COR-L47 (cell line): ENCODE data around the gene TIAL1.
"Not testable (repeated sequence)": the region's sequence is repeated elsewhere in the genome, so short reads cannot be mapped to it uniquely, and the experiment has no call there.

Source experiments
- DNase-seq: peaks from one replicate; lab custom pipeline; 2025; lab: John Stamatoyannopoulos, UW

TIAL1 gene

GRCh38 chr10:119549247-119549999 is 47.3 kb downstream of the TIAL1 start:
- no peak for DNase-seq

DNA sequence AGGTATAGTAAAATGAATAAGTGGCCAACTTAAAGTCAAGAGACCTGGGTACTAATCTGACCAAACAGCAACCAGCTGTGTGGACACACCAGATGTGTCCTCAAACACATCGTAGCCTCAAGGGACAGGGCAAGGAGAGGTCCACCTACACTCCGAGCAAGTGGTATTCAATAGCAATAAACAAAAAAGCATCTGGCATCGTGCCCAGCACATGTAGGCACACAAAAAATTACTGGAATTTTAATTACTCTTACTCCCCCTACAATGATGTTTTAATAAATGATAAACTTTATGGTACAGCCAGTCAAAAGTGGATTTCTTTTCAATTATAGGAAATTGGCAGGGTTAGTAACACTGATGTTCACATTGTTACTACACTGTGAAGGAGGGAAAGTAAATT is 50.8 kb downstream of the TIAL1 start:
- no peak for DNase-seq

DNA sequence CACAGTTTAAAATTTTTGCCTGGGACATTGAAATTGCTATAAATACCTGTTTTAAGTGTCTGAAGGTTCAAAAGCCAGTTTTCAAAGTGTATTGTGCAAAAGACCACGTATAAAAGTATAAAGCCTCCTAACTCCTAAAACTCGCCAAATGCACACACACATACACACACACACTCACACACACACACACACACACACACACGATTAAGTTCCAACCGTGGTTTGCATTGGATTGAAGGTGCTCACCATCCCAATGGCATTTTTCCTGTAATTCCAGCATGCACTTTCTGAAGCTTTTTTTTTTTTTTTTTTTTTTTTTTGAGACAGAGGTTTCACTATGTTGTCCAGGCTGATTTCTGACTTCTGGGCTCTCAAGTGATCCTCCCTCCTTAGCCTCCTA is 51.5 kb downstream of the TIAL1 start:
- no peak for DNase-seq

DNA sequence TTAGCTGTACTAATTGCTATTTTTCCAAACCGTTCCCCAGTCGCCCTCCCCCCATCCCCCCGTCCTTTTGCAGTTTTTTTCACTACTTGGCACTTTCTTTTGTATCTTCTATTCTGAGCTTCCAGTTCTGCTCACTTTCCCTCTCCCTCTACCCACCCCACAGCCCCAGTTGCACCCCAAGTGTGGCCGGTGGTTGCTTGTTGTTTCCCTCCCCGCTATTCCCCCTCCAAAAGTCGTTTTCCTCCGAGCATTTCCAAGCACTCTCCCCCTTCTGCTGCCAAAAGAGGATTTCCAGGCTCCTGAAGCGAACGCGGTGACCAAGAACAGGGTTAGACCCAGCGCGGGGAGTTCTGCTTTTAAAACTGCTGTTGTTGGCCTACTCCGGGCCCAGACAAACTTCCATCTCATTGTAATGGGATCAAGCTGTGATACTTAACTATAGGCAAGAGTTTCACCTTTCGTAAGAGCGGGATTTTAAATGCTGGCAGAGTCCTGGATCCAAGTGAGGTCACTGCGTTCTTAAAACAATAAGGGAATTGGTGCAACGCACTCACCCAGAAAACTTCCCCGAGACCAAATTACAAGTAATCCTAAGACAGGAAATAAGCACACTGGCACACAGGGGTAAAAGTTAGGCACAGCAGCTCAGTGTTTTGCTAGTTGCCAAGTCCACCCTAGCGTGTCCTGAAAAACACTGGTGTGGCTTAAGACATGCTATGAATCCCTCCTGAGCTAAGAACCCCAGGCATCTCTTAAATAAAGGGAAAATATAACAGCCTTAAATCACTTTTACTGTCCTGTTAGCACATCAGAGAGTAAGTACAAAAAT is 52.7 kb downstream of the TIAL1 start:
- no peak for DNase-seq

GRCh38 chr10:119542988-119543813 is 53.6 kb downstream of the TIAL1 start:
- no peak for DNase-seq

- DNase-seq = no peak
These were observed 54.3 kb downstream of the TIAL1 start, which contains the start of gene RGS10 for GRCh38 chr10:119542357-119542987. Gene RGS10 (minus strand): TSS chr10:119542719. CDS start chr10:119542638, 81 bp downstream.

- DNase-seq = no peak
These were observed 55.1 kb downstream of the TIAL1 start for GRCh38 chr10:119541459-119542356.

DNA sequence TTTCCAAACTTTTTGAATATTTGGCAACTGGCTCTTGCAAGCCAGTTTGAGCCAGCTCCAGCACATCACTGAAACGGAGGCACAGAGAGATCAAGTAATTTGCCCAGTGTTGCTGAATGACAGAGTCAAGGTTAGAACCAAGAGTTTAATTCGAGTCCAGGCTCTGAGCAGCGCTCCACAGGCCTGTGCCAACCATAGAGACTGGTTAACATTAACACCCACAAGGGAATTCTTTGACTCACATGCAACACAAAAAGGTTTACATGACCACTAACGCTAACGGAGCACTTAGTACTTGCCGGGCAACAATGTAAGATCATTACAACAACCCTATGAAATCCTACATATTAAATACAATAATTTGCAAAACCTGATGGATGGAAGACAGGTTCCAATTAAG is 55.7 kb downstream of the TIAL1 start:
- no peak for DNase-seq

DNA sequence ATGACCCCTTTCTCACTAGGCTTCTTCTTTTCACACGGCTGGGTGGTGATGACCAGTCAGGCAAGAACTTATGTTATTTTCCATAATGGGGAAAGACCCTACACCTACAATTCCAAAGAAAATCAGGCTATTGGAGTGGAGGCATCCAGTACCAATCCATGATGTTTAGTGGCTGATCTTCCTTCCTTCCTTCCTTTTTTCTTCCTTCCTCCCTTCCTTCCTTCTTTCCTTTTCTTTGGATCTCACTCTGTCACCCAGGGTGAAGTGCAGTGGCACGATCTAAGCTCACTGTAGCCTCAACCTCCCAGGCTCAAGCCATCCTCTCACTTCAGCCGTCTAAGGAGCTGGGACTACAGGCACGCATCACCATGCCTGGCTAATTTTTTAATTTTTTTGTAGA is 56.7 kb downstream of the TIAL1 start:
- no peak for DNase-seq

DNA sequence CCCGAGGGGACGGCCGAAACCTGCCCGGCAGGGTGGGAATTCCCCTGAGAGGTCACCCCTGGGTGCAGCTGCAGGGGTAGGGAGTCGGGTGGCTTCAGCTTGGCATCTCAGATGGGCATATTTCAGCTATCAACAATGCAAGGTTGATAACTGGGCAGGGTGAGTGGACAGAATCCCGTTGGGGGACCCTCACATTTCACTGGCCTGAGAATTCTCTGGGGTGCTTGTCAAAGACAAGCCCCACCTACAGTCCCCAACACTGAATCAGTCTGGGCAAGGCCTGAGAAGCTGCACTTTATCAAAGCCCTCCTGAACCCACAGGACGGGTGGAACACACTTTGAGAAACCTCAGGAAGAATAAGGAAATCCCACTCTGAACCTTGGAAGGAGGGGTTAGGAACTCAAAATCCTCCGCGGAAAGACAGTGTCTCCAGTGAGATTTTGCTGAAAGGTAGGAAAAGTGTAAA is 57.4 kb downstream of the TIAL1 start:
- DNase-seq = no peak

- no peak for DNase-seq
These were observed 58.0 kb downstream of the TIAL1 start for GRCh38 chr10:119538632-119539358.

- no peak for DNase-seq
These were observed 58.7 kb downstream of the TIAL1 start for GRCh38 chr10:119537953-119538630.

GRCh38 chr10:119536508-119537025 is 60.2 kb downstream of the TIAL1 start:
- DNase-seq = no peak

DNA sequence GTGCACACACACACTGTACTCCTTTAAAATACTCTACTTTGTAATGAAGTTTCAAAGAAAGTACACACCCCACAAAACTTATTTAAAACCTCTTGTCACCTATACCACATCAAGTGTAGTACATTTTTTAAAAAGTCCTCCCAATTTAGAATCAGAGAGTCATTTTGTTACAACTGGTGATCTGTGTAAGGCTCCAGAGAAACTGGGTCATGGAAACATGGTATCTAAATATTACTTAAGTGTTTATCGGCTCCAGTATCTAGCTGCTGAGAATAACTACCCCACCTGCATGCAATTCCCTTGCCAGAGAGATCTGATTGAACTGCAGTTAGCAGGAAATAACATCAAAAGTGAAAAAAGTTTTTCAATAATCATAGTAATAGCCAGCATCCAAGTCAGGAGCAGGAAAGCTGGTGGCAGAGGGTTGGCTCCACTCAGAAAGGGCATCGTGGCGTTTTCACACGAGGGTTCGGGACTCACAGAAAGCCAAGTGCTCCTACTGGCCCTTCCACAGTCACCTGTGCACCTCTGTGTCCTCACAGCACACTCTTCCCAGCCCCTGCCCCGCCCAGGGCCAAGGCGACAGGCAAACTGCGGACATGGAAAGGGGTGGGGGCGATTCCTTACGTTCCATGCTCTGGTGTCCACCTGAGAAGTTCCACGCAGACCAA is 60.8 kb downstream of the TIAL1 start:
- DNase-seq = no peak

- no peak for DNase-seq
These were observed 61.5 kb downstream of the TIAL1 start for GRCh38 chr10:119535305-119535704.

DNA sequence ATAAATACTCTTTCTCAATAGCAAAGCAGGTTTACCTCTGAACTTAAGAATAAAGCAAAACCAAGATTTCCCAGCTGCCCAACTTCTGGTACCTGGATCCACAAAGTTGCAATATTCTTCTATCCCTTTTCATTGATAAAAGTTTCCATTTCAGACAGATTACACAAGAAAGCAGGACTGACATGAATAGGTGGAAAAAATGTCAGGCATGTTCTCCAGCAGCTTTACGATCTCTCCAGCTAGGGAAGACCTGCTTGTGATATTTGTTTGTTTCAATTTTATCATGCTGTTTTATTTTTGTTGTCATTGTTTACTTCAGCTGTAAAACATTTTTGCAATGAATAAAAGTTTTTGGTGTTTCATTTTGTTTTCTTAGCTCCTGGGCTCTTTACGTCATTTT is 63.3 kb downstream of the TIAL1 start:
- no peak for DNase-seq

DNA sequence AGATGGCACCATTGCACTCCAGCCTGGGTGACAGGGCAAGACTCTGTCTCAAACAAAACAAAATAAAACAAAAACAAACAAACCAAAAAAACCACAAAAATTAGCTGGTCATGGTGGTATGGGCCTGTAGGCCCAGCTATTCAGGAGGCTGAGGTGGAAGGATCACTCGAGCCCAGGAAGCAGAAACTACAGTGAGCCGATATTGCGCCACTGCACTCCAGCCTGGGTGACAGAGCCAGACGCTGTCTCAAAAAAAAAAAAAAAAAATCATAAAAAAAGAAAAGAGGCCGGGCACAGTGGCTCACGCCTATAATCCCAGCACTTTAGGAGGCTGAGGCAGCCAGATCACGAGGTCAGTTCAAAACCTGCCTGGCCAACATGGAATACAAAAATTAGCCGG is 64.0 kb downstream of the TIAL1 start:
- DNase-seq = not testable (repeated sequence)

DNA sequence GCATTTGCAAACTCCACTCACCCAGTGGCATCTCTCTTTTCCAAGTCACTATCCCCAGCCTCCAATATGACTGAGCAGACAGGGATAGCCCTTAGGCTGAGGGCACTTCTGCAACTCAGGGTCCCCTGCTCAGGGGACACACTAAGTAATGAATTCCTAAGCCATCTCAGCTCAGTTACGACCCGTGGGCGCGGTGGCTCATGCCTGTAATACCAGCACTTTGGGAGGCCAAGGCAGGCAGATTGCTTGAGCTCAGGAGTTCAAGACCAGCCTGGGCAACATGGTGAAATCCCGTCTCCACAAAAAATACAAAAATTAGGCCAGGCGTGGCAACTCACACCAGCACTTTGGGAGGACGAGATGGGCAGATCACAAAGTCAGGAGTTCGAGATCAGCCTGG is 64.5 kb downstream of the TIAL1 start:
- DNase-seq = not testable (repeated sequence)

GRCh38 chr10:119531067-119531466 is 65.7 kb downstream of the TIAL1 start:
- DNase-seq = no peak
